HG03432 (cell line): ENCODE data around the gene SRC.
"Not testable (repeated sequence)": the region's sequence is repeated elsewhere in the genome, so short reads cannot be mapped to it uniquely, and the experiment has no call there.

Experiments used
- ATAC-seq: cut with Tn5 transposase; IDR thresholded peaks from one replicate; pipeline ENCODE4 v1.9.1; 2021; ENCODE audit warnings: mild to moderate bottlenecking, moderate library complexity; ENCODE audit not compliant: unreplicated experiment

The SRC gene

DNA sequence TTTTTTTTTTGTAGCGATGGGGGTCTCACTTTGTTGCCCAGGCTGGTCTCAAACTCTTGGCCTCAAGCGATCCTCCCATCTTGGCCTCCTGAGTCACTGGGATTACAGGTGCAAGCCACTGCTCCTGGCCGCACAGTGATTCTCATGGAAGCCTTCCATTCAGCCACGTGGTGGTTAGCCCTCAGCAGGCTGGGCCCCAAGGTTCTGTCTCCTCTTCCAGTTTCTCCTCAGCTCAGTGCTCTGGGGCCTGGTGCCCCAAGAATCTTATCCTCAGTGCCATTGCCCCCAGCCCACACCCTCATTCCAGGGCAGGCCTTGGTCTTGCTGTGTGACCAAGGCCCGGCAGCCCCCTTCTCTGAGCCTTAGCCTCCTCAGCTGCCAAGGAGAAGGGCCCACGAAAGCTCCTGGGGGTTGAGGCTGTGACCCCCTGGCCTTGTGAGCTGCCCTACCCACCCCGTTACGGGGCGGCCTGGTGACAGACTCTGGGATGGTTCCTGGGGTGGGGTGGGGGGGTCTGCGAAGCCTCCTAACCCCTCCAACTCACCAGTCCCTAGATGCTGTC is 16.4 kb downstream of the SRC start:
- no peak for ATAC-seq

DNA sequence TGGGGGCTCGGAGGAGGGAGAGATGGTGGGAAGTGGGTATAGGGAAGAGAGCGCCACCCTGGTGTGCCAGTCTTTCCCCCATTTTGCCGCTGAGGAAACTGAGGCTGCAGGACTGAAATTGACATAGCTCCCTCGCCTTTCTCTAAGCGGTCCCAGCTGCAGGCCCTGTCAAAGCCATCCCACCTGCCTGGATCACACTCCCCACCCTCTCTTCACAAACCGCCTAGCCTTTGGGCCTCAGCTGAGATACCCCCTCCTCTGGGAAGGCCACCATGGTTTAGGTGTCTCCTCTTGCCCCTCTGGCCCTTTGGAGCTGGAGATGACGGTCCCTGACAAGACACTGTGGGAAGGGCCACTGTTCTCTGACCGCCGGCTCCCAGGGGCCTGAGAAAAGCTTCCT is 16.9 kb downstream of the SRC start:
- no peak for ATAC-seq

DNA sequence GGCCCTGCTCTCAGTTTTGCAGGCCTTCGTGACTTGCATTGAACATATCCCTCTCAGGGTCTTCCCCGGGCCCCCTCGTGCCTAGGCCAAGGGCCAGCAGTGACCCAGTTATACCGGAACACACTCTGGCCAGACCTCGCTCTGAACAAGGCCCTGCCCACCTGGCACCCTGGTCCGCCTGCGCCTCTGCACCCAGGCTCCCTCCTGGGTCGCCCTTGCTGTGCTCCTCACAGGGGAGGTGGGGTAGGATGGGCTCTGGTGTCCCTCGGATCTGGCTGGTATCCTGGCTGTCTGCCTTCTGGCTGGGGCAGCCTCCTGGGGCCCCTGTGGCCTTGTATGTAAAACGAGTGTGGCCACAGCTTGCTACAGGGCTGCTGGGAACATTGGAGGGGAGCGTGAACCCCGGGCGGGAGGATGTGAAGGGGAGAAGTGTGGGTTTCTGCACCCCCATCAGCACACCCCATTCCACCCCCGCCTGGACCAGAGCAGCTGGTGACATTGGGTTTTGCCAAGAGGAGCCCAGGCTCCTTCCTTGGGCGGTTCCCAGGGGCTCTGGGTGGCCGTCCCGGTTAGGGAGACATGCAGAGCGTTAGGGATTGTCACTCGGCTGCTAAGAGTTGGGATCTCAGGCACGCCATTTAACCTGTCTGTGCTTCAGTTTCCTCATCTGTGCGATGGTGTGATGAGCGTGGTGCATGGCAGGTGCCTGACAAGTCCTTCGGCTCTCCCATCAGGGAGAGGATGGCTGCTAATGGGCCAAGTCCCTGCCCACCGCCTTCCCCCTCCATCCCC is 17.5 kb downstream of the SRC start:
- no peak for ATAC-seq

DNA sequence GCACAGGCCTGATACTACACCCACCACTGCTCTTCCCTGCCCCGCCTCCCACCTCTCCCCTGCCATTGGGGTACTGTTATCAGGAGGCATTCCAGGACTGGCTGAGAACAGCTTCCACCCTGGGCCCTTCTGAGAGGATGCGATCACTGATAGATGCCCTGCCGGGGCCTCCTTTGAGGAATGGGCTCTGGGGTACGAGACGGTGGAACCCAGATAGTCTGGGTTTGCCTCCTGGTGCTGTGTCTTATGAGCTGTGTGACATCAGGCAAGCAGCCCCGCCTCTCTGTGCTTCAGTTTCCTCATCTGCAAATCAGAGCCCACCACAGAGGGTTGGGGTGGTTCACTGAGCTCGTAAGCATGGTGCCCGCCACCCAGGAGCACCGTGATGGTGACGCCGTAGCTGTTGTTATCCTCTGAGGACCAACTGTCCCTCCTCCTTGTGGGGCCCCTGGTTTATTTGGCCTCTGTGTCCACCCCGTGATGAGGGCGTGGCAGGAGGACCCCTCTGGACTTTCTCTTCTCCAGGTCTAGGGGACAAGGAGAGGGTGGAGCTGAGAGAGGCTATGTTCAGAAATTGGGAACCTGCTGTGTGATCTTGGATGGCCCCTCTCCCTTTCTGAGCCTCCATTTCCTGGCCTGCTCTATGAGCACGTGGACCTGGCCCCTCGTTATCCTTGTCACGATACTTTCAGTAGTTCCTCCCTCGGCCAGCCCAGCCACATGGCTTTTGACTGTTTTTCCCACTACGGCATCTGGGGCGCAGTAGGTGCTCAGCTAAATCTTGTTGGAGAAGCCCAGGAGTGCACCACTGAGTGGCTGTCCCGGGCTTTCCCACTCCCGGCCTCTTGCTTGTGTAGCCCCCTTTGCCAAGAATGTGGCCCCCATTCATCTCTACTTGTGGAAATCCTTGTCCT is 18.3 kb downstream of the SRC start:
- no peak for ATAC-seq

DNA sequence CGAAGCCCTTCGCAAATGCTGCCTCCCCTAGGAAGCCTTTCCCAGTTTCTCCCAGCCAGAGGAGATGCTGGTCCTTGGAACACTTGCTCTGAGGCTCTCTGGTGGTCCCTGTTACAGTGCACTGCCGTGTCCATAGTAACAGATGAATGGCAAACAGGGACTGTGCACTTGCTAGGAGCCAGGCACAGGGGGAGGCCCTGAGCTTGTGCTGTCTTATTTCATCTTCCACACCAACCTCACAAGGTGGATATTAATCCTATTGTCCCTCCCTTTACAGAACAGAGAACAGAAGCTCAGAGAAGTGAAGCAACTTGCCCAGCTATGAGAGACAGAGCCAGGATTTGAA is 19.0 kb downstream of the SRC start:
- no peak for ATAC-seq

DNA sequence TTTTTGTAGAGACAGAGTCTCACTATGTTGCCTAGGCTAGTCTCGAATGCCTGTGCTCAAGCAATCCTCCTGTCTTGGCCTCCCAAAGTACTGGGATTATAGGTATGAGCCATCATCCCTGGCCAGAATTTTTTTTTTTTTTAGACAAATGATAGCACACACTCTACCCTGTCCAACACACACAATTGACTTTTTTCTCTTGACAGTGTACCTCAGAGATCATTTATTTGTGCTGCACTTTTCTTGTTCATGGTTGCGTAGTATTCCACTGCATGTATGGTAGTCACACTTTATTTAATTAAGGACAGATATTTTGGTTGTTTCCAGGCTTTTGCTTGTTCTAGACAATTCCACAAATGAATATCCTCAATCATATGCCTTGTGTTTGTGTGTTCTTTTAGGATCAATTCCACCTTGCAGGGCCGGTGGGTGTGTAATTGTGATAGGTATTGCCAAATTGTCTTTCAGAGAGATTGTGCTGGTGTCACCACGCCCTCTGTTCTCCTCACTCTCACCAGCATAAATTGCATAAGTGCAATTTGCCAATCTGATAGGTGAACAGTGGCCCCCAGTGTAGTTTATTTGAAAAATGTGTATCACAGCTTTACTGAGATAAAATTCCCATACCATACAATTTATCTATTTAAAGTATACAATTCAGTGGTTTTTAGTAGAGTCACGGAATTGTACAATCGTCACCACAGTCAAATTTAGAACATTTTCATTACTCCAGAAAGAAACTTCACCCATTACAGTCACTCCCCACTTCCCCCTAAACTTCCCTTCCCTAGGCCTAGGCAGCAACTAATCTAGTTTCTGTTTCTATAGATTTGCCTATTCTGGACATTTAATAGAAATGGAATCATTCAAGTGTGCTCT is 20.1 kb downstream of the SRC start:
- ATAC-seq, result peak; percentile 76

DNA sequence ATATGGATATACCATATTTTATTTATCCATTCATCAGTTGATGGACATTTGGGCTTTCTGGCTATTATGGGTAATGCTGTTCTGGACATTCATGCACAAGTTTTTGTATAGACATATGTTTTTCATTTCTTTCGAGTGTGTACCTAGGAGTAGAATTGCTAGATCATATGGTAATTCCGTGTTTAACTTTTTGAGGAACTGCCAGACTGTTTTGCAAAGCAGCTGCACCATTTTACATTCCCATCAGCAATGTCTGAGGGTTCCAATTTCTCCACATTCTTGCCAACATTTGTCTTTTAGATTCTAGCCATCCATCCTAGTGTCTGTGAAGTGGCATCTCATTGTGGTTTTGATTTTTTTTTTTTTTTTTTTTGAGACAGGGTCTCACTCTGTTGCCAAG is 20.8 kb downstream of the SRC start:
- peak; percentile 11 for ATAC-seq

DNA sequence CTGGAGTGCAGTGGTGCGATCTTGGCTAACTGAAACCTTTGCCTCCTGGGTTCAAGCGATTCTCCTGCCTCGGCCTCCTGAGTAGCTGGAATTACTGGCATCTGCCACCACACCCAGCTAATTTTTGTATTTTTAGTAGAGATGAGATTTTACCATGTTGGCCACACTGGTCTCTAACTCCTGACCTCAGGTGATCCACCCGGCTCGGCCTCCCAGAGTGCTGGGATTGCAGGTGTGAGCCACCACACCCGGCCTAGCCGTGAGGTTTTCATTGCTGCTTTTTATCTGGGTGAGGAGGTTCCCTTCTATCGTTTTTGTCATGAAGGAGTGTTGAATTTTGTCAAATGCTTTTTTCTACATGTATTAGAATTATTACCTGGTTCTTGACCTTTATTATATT is 23.9 kb downstream of the SRC start:
- ATAC-seq, result no peak

DNA sequence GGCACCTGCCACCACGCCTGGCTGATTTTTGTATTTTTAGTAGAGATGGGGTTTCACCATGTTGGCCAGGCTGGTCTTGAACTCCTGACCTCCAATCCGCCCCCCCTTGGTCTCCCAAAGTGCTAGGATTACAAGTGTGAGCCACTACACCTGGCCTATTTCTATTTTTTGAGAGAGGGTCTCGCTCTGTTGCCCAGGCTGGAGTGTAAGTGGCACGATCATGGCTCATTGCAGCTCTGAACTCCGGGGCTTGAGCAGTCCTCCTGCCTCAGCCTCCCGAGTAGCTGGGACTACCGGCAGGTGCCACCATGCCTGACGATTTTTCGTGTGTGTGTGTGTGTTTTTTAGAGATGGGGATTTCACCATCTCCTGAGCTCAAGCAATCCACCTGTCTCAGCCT is 25.9 kb downstream of the SRC start:
- ATAC-seq, result not testable (repeated sequence)

DNA sequence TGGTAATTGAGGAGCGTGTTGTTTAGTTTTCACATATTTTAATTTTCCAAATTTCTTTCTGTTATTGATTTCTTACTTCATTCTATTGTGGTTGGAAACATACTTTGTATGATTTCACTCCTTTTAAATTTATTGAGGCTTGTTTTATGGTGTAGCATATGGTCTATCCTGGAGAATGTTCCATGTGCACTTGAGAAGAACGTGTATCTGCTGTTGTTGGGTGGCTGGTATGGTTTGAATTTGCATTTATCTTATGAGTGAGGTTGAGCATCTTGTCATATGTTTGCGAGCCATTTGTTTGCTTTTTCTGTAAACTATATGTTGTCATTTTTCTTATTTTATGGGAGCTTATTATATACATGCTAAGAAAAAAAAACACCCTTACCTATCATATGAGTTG is 26.5 kb downstream of the SRC start:
- ATAC-seq, result no peak

DNA sequence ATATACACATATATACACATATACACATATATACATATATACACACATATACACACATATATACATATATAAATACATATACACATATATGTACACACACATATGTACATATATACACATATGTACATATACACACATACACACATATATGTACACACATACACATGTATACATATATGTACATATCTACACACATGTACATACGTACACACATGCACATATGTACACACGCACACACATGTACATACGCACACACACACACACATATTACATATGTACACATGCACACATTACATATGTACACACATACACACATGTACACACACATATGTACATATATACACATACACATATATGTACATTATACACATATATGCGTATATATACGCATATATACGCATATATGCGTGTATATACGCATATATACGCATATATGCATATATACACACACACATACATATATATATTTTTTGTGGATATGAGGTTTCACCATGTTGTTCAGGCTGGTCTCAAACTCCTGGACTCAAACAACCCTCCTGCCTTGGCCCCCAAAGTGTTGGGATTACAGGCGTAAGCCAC is 27.2 kb downstream of the SRC start:
- ATAC-seq, result no peak

DNA sequence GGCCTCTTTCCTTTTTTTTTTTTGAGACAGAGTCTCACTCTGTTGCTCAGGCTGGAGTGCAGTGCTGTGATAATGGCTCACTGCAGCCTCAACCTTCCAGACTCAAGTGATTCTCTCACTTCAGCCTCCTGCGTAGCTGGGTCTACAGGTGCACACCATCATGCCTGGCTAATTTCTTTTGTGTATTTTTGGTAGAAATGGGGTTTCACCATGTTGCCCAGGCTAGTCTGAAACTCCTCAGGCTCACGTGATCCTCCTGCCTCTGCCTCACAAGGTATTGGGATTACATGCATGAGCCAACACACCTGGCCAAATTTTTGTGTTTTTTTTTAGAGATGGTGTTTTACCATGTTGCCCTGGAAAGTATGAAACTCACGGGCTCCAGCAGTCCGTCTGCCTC is 29.3 kb downstream of the SRC start:
- peak; percentile 60 for ATAC-seq

DNA sequence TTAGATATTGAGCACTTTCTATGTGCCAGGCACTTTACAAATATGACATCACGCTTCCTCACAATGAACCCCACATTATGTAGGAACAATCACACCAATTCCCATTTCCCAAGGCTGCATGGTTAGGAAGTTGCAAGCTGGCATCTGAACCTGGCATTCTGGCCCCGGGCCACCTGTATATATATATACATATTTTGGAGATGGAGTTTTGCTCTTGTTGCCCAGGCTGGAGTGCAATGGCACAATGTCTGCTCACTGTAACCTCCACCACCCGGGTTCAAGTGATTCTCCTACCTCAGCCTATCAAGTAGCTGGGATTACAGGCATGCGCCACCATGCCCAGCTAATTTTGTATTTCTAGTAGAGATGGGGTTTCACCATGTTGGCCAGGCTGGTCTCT is 30.4 kb downstream of the SRC start:
- no peak for ATAC-seq

DNA sequence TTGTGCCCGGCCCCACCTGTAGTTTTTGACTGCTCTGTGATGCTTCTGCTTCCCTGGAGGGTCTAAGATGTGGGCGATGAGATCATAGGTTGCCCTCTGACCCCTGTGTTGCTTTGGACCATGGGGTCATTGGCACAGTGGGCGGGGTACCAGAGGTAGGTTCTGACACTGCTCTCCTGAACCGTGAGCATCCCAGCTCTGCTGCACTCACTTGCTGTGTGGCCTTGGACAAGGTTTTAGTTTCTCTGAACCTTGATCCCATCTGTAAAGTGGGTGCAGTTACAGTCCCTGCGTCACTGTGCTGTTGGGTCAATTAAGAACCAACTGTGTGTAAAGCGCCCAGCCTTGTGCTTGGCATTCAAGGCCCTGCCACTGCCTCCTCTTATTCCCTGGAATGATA is 30.9 kb downstream of the SRC start:
- no peak for ATAC-seq

DNA sequence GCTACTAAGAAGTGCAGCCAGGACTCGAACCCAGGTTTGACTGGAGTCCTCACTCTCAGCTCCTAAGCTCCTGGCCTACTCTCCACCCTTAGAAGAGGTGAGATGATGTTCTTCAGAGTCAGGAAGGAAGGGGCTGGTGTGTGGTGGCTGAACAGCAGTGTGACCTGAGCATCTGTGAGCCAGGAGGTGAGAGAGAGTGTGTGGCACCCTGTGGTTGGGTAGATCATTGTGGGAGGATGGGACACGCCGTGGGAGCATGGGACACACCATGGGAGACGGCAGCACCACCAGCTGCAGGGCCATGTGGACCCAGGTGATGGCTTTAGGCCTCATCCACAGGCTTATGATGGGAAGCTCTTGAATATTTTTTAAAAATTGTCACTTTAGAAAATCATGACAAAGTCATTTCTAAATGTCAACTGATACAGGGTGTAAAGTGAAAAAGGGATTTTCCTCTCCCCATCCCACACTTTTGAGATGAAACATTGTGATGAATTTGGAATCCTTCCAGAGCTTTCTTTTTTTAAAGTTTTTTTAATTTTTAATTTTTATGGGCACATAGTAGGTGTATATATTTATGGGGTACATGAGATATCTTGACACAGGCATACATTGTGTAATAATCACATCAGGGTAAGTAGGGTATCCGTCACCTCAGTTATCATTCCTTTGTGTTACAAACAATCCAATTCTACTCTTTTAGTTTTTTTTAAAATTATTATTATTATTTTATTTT is 31.6 kb downstream of the SRC start:
- ATAC-seq, result no peak

DNA sequence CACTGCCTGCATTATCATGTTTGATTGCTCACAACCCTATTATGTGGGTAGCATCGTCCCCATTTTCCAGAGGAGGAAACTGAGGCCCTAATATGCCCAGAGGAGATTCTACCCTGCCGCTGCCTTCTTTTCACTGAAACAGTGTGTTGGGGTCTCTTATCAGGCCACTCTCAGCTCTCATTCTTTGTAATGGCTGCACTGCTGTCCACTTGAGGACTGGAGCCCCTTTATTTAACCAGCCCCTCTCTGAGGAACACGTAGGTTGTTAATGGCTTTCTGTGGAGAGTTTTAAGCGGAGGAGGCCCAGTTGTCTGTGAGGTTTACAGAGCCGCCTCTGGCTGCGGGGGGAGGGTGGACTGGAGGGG is 32.5 kb downstream of the SRC start:
- ATAC-seq, result no peak

DNA sequence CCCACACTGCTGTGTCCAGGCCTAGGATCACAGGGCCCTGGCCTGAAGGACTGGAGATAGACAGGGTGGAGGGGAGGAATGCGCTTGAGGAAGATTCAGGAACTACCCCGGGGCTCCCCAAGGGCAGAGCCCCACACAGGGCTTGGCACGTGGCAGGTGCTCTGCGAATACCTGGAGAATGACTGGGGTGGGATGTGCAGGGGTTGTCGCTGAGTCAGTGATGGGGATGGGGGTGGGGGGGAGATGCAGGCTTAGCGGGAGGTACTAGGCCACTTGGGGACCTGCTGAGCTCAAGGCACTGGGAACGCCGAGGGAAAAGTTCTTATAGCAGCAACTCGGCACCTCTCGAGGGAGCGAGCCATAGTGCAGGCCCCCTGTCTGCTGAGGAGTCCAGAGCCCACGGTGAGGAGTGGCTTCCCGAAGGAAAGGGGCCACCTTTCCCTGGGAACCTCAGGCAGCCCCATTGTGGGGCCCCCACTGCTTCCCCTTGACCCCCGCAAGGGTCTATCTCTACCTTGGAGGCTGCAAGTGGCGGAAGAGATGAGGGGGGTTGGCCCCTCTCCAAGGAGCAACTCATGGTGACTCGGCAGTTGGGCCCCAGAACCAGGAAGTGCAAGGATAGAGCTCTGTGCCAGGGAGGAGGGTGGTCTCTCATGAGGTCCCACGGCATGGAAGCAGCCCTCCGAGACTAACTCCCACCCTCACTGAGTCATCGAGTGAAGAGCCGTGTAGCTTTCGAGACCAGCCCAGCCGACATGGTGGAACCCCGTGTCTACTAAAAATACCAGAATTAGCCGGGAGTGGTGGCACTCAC is 33.1 kb downstream of the SRC start:
- no peak for ATAC-seq

DNA sequence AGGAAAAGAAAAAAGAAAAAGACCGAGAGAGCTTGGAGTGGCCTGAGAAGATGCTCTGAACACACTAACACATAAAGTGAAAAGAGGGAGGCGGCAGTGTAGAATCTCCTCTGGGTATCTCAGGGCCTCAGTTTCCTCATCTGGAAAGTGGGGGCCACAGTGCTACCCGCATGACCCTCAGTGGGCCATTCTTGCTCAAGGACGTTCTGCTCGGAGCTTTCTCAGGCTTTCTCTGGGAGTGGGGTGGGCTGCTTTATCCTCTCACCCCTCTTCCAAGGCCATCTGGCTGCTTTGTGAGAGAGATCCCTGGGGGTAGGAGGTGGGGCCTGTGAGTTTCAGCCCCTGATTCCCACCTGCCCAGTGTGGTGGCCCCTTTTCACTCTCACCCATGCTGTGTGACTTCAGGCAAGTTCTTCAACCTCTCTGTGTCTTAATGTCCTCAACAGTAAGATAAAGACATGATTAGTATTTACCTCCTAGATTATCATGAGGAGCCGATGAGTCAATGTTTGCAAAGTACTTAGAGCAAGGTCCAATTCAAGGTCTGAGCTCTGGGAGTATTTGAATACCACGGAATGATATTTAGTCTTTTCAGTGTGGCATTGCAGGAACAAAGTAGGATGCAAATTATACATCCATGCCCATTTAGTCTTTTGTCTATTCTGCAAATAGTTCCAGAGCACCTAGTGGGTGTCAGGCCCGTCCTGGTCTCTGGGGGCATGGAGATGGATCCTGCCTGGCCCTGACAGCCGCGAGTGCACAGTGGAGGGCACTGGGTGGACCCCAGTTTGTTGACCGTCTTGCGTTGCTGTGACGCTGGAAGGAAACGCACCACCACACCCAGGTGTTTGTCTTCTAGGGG is 34.3 kb downstream of the SRC start:
- no peak for ATAC-seq
